Measurements from ENCODE around the gene IQCM.
"Not testable (repeated sequence)": the region's sequence is repeated elsewhere in the genome, so short reads cannot be mapped to it uniquely, and the experiment has no call there.

Gene IQCM

DNA sequence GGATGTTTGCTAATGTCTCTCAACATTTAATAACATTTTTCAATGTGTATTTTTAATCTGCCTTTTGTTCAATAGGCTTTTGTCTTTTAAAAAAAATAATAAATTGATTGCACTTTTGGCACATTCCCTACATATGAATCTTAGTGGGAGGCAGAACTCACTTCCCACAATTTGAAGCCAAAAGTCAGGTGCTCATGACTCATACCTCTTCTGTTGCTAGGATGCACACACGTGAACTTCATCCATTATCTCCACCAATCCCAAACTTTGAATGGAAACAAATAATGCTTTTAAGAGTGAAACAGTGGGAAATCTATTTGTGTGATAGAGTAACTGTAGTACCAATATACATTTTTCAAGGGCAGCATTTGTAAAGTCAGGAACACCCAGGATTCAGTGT lies 260.5 kb downstream of the IQCM start:
- no peak for DNase-seq

DNA sequence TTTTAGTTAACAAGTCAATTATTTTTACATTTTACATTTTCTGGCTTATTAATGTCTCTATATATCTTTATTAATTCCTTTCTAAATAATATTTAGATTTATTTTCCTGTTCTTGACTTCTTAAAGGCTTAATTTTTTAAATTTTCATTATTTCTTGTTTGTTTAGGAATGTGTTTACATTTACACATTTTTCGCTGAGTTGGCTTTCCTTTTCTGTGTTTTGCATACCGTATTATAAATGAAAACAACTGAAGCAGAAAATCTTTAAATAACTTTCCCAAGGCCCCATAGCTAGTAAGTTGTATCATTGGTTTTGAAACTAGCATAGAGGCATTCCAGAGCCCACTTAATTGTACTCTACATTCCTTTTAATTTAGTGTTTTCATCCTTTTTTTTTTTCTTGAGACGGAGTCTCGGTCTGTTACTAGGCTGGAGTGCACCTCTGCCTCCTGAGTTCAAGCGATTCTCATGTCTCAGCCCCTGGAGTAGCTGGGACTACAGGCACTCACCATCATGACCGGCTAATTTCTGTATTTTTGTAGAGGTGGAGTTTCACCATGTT lies 261.6 kb downstream of the IQCM start:
- no peak for DNase-seq

DNA sequence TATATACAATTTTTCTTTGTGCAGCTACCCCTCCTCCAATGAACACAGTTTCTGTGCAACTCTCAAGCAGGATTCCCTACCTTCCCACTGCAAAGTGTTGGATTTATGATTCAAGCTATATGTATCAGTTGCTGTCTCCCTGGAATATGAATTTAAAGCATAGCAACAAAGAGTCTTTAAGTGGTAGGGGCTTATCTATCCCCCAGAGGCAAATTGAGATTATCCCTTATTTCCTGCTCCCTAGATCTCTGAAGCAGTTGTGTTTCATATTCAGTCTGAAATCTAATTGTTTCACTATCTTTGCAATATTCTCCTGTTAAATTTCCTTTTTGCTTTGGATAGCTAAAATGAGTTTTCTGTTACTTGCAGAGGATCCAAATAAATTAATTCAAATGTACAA lies 263.0 kb downstream of the IQCM start:
- no peak for DNase-seq

DNA sequence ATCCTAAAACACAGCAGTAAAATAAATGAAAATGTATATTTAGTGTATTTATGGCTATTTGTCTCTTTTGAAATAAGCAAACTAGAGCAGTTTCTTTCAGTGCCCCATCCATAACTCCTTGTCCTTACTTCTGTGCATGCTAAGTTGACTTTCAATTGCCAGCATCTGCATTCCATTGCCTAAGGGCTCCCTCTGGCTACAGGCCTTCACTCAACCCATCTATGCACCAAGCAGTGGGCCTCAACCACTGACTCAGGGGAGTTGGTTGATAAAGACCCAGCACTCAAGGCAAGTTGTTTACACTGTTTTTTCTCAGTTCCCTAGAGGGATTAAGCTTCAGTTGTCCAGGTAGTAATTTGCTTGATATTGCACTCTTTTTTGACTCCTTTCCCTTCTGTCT lies 265.7 kb downstream of the IQCM start:
- DNase-seq, result no peak

DNA sequence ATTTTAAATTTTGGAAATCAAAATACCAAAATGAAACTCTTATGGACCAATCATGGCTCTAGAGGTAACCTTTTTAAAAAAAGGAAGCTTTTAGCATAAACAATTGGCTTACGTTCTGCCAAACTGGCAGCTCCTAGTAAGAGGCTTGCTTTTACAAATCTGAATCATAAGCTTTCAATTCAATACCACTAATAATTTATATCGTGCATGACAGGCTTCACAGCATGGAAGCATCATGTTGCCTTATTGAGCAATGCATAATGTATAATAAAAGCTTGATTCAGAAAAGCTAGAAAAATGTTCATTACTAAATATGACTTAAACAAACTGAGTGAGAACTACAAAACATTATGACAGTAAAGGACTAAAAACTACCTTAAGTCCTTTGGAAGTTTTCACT lies 280.9 kb downstream of the IQCM start:
- no peak for DNase-seq

DNA sequence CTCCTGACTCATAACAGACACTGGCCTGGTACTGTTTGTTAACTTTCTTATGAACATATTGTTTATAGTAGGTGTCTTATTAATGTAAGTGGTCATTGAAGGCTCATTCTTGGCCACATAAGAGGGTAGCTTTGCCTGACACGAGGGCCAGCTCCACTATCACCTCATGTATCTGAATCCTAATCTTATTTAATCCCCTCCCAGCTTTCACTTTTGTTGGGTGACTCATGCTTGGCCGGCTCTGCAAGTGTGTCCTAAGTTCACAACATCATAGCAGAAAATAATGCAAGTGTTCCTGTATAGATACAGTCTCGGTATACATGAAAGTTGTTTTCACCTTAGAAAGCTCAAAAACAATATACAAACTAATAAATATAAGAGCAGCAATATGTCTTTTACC lies 283.8 kb downstream of the IQCM start:
- DNase-seq, result no peak

DNA sequence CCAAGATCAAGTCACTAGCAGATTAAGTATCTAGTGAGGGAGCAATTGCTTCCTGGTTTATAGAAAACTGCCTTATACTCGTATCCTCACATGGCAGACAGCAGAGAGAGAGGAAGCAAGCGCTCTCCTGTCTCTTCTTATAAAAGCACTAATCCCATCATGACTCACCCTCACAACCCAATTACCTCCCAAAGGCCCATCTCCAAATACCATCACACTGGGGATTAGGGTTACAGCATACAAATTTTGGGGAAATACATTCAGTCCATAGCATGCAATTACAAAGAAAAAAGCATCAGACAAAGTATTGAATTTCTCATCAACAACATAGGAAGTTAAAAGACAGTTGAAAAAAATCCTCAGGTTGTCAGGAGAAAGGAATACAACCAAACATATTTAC lies 292.6 kb downstream of the IQCM start:
- DNase-seq, result no peak

DNA sequence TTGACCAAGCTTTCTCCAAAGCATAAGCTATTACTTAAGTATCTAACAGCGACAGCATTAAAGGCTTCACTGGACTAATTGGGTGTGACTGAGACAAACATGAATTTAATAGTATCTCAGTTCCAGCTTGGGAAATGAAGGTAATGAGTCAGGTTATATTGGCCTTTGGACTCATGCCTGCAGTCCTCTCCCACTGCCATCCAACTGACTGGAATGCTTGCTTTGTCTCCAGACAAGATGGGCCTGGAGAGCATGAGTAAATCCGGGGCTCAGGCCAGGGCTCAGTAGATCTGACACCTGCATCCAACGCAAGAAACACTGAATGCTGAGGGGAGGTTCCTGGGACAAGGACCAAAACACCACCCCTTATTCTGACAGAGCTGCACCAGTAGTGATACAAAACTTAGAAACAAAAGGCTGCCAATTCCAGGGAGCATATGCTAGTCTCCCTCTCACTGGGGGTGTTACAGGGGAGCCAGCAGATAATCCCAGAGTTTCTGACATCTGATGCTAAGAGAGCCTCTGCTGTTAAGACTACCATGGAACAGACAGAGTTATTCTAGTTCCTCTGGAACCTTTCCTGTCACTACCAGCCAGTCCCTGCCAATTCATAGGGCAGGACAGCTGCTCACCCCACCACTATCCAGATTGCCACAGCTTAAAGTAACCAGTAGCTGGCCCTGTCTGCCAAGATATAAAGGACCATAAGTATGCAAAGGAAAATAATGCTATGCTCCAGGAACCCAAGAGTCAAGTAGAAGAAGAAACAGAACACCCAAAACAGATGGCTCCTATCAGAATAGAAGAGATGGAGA lies 293.8 kb downstream of the IQCM start:
- no peak for DNase-seq

DNA sequence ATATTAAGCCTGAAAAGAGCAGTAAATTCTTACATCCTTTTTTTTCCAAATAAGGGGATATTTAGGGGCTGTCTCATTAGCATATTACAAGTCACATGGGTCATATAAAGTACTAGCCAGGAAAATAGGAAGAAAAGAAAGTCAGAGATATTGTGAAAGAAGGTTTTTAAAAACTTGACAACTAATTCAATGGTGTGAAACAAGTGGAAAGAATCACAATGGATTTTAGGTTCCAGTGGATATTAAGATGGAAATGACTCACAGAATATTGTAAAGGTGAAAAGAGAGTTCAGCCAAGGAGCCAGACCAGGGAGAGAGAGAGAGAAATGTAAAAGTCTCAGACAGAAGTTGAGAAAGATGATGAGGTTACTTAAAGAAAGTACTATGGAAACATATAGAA lies 297.2 kb downstream of the IQCM start:
- DNase-seq, result no peak

DNA sequence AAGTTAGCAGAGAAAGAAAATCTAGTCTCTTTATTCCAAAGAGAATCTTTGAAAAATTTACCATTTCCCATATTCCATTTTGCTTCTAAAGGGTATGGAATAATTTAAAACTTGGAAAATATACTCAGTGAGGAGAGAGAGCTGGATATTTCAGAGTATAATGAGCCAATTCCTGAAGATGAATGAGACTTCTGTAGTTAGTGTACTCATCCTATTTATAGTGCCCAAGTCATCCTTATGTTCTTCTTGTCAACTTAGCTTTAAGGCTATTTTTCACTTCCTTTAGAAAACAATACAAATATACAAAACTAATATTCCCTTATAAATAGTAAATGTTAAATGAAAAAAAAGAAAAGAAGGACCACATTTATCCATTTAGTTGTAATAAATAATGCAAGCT lies 302.6 kb downstream of the IQCM start:
- DNase-seq, result no peak

DNA sequence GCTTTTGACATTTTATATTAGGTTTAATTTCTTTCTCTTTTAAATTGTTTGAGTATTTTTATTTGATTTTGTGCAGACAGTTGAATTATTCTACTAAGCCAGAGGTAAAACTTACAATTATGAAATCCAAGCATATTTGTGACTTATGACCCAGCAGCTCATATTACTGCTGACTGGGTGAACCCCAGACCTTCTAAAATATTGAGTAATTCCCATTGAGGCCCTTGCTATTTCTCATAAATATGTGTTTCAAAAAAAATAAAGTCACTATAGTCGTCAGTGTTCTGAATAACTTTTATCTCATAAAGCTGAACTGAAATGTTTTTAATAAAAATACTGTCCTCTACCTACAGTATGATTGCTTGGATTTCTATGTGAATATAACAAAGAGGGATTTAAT lies 303.1 kb downstream of the IQCM start:
- DNase-seq, result no peak

DNA sequence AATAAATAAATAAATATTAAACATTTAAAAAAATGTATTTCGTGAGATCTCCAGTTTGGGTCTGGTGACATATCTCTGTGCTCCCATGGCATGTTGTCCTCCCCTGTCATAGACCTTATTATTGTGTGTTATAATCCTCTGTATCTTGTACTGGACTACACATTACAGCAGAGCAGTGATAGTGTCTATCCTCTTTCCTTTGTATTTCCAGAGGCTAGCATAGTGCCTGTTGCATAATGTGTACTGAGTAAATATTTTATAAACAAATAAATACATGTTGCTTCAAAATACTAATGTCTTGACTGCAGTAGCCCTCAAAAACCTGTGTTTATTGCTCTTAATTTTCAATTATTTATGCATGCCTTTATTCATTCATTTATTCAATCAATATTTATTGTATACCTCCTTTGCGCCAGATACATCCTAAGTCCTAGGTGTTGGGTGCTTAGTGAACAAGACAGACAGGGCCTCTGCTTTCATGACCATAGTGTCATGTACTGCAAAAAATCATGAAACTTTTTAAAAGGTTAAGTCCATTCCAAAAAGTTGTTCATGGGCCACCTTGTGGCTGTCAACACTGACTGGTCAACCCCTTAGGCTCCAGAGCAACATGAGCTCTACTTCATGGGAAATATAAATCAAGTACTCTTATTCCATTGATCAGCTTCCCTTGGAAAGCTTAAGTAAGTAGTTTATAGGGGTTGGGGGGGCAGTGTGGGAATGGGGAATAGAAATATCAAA lies 303.9 kb downstream of the IQCM start:
- DNase-seq, result no peak

DNA sequence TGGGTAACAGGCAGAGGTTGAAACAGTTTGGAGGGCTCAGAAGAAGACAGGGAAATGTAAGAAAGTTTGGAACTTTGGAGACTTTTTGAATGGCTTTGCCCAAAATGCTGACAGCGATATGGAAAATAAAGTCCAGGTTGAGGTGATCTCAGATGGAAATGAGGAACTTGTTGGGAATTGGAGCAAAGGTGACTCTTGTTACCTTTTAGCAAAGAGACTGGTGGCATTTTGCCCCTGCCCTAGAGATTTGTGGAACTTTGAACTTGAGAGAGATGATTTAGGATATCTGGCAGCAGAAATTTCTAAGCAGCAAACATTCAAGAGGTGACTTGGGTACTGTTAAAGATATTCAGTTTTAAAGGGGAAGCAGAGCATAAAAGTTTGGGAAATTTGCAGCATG lies 308.3 kb downstream of the IQCM start:
- not testable (repeated sequence) for DNase-seq

DNA sequence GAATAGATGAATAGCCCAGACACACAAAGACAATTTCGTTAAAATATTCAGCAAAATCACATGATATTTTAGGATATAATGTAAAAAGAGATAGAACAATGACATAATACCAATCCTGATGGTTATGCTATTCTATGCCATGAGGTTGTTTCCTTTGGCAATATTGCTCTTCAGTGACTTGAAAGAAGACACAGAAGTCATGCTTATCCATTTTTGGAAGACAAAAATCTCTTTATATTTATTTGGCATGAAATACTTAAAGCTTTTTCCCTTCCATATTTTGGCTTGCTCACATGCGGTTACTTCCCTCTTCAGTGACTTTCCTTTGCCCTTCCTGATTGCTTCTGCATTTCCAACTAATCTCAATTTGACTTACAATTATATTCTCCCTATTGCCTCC lies 314.8 kb downstream of the IQCM start:
- no peak for DNase-seq

DNA sequence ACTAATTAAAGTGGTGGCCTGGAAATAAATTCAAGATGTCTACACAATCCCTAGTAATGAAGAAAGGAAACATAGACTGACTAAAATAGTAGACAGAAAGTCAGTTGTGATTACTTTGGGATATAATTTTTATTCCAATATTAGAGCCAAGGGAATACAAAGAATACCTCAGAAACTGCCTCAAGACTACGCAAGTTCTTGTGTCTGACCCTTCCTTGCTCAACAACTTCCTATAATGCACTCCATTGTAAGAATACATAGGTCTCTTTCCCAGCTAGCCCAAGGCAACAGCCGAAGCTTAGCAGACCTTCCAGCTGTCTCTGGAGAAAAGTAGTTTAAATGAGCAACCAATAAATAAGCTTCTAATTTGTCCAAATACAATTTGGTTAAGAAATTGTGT lies 315.9 kb downstream of the IQCM start:
- no peak for DNase-seq

DNA sequence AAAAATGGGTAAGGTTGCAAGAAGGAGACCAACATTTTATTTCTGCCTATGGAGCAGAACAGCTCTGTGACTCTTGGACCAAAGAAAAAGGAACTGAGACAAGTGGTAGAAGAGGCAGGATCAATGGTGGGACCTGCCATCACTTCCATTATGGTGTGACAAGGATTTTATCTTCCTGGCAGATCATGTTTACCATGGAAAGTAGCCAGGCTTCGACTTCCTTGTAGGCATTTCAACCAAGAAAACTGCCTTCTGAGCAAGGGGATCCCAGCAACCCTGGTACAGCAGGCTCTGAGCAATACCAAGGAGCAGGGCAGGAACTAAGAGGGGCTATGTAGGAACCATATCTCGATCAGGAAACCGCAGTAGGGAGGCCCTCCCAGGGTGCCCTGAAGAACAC lies 317.4 kb downstream of the IQCM start:
- DNase-seq, result no peak

DNA sequence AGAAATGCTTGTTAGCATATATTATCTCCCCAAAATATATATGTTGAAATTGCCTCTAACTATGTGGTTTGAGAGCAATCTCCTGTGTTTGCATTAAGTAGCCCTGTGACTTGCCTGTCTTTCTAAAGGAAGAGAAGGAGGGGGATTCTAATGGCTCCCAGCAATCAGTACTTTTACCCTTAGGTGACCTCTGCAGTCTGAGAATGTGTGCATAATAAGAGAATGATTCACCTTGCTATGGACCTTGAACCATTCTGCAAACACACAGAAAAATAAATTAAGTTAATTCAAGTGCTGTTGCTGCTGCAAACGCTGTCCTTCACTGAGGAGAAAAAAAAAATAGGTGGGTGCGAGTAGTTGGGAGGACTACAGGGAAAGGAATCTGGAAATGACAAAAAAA lies 322.2 kb downstream of the IQCM start:
- DNase-seq, result no peak

DNA sequence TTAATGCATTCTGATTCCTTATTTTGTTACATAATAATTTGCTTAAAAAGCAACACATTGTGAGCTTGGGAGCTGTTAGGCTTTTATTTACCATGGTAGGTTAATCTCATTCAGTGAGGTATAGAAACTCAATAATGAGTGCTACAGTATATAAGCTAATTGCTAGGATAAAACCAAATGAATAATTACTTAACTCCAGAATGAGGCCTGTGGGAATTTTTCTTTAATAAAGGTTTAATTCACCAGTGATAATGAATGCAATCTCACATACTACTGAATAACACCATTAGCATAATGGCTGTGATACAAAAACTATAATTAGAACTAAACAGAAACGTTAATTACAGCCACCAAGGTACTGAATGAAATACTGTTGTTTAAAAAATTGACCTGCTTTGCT lies 326.3 kb downstream of the IQCM start:
- DNase-seq, result no peak

DNA sequence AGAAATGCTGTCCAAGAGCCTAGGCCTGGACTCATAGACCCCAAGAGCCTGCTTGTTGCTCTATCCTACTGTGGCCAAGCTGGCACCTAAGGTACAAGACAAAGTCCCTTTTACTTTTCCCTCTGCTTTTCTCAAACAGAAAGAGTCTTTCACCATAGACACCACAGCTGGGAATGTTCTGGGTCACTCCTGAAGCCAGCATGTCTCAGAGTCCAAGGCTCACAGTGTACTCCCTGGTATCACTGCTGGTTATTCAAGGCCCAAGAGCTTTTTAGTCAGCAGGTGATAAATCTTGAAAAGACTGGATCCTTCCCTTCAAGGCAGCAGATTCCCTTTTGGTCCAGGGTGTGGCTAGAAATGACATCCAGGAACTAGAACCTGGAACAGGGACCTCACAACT lies 328.8 kb downstream of the IQCM start:
- DNase-seq, result no peak

DNA sequence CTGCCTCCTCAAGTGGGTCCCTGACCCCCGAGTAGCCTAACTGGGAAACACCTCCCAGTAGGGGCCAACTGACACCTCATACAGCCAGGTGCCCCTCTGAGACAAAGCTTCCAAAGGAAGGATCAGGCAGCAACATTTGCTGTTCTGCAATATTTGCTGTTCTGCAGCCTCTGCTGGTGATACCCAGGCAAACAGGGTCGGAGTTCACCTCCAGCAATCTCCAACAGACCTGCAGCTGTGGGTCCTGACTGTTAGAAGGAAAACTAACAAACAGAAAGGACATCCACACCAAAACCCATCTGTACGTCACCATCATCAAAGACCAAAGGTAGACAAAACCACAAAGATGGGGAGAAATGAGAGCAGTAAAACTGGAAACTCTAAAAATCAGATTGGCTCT lies 347.0 kb downstream of the IQCM start:
- not testable (repeated sequence) for DNase-seq

DNA sequence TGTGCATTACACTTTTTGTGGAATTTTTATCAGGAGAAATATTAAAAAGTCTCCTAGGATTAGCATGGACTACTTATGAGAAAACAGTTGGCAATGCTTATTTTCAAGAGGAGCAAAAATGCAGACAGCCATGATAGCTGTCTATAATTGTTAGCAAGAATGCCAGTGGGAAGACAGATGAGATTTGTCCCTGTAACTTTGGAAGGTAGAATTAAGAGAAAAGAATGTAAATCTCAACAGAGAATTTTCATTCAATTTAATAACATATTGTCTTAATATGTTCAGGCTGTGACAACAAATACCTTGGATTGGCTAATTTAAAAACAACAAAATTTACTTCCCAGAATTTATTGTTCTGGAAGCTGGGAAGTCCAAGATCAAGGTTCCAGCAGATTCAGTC lies 349.2 kb downstream of the IQCM start:
- DNase-seq, result no peak

DNA sequence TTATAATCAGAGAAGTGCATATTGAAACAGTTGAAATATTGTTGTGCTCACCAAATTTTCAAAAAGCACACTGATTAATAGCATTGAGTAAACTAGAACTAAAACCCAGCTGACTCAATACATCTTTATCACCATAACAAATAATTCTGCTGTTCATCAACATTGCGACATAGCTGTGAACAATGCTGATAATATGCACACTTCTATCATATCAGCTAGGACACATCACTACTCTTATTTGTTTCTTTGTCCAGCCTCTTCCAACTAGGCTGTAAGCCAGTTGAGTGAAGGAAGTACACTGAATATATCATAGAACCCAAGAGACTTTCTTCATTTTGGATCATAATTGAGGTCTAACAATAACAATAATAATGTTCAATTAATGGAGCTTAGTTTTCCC lies 349.7 kb downstream of the IQCM start:
- DNase-seq, result no peak

DNA sequence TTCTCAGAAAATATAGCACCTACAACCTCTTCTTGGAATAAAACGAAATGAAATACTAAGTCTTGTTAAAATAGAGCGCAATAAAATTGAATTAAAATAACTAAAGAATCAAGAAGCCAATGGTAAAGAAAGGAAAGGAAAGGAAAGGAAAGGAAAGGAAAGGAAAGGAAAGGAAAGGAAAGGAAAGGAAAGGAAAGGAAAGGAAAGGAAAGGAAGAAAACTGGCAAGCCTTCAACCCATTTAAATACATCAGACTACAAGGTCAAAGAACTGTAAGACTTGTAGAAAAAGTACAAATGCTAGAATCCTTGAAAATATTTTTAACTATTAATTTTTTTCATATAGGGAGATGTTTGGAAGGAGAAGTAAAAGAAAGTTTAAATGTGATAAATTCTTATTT lies 372.1 kb downstream of the IQCM start:
- DNase-seq, result no peak

DNA sequence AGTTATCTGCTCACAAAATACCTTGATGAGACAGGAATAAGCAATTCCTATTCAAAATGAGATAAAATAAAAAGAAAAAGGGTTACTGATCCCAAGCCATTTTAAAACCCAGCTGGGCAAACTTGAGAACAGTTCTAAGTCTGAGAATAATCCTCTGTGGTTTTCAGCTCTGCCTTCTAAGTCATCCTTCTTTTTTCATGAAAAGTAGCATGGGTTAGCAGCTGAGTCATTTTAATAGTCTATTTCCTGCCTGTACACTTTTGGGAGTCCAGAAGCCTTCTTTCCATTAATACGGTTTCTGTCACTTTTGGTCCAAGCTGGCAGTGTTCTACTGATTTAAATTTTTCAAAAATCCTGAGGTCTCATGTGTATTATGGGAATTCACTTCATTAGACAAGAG lies 374.3 kb downstream of the IQCM start:
- no peak for DNase-seq

Measured in activated CD4-positive, alpha-beta T cell treated with anti-CD3 and anti-CD28 coated beads, Interleukin-2, amount 50 U/mL, for 48 hours (primary cell).